Neural cell (in vitro differentiated cells): ENCODE data around the gene KLHDC7B. TPM values are rescaled to one million over a fixed set of nuclear protein-coding genes. Genes with fewer than 3 reads are reported as not detected.

ENCODE experiments used
- H2AFZ ChIP-seq: fragments of 200-600, 300-800 bp; sonication (generic), shearing (Covaris generic); 2 replicates; pipeline ENCODE4 v1.6.0; 2014; ENCODE audit warnings: low read depth, mild to moderate bottlenecking, antibody characterized with exemption, low read length, moderate library complexity
- H3F3A ChIP-seq: fragments of 200-600 bp; shearing (Covaris generic); 2 replicates; pipeline ENCODE4 v1.6.1; 2016; ENCODE audit warnings: mild to moderate bottlenecking, moderate library complexity, mixed read lengths, antibody characterized with exemption, low read length; ENCODE audit not compliant: insufficient read depth, poor library complexity, severe bottlenecking
- H3K27ac ChIP-seq: fragments of 200-600, 300-800 bp; sonication (generic), shearing (Covaris generic); 2 replicates; pipeline ENCODE4 v1.5.1; 2014; ENCODE audit warnings: mild to moderate bottlenecking, low read length, moderate library complexity
- H3K27me3 ChIP-seq: fragments of 300-800, 200-600 bp; sonication (generic), shearing (Covaris generic); 2 replicates; pipeline ENCODE4 v1.6.0; 2014; ENCODE audit warnings: mild to moderate bottlenecking, low read depth, low read length, moderate library complexity; ENCODE audit not compliant: insufficient read depth
- H3K36me3 ChIP-seq: fragments of 300-800, 200-600 bp; sonication (generic), shearing (Covaris generic); 2 replicates; pipeline ENCODE4 v1.5.1; 2014; ENCODE audit warnings: mild to moderate bottlenecking, antibody characterized with exemption, low read length, moderate library complexity; ENCODE audit not compliant: insufficient read depth
- H3K4me2 ChIP-seq: fragments of 300-800, 200-600 bp; sonication (generic), shearing (Covaris generic); 2 replicates; pipeline ENCODE4 v1.6.0; 2014; ENCODE audit warnings: mild to moderate bottlenecking, low read length
- H3K4me3 ChIP-seq: fragments of 300-800, 200-600 bp; sonication (generic), shearing (Covaris generic); 2 replicates; pipeline ENCODE4 v1.5.1; 2014; ENCODE audit warnings: mild to moderate bottlenecking, low read length, moderate library complexity
- H3K79me2 ChIP-seq: fragments of 200-600 bp; shearing (Covaris generic); replicated peaks from 2 replicates; pipeline ENCODE4 v1.6.0; 2014; ENCODE audit warnings: mild to moderate bottlenecking, low read length, moderate library complexity; ENCODE audit not compliant: insufficient read depth
- H3K9ac ChIP-seq: fragments of 300-800, 200-600 bp; sonication (generic), shearing (Covaris generic); 2 replicates; pipeline ENCODE4 v1.6.1; 2016; ENCODE audit warnings: mild to moderate bottlenecking, low read length, mixed read lengths
- H3K9me2 ChIP-seq: fragments of 200-600 bp; shearing (Covaris generic); 2 replicates; pipeline ENCODE4 v1.6.1; 2016; ENCODE audit warnings: mild to moderate bottlenecking, low read length, mixed read lengths; ENCODE audit not compliant: insufficient read depth
- H3K9me3 ChIP-seq: fragments of 200-600, 300-800 bp; sonication (generic), shearing (Covaris generic); 2 replicates; pipeline ENCODE4 v1.6.1; 2016; ENCODE audit warnings: mild to moderate bottlenecking, mixed run types, low read length, moderate library complexity, mixed read lengths
- H4K20me1 ChIP-seq: fragments of 200-600 bp; shearing (Covaris generic); 2 replicates; pipeline ENCODE4 v1.6.1; 2016; ENCODE audit warnings: mild to moderate bottlenecking, mixed run types; ENCODE audit not compliant: insufficient read depth
- EP300 ChIP-seq: fragments of 450-650 bp; conservative IDR thresholded peaks from 2 replicates; pipeline ENCODE4 v1.6.1; 2014; ENCODE audit warnings: antibody characterized with exemption, mild to moderate bottlenecking, moderate library complexity; ENCODE audit not compliant: poor library complexity, severe bottlenecking
- EZH2 ChIP-seq: fragments of 200-600, 300-800 bp; shearing (Covaris generic), sonication (generic); IDR thresholded peaks from 2 replicates; pipeline ENCODE4 v1.6.1; 2014; ENCODE audit warnings: antibody characterized with exemption, low read length, borderline replicate concordance, mild to moderate bottlenecking; ENCODE audit not compliant: insufficient read depth, poor library complexity, severe bottlenecking
- MXI1 ChIP-seq: fragments of 450-650 bp; conservative IDR thresholded peaks from 2 replicates; pipeline ENCODE4 v1.6.1; 2014; ENCODE audit warnings: antibody characterized with exemption, mild to moderate bottlenecking; ENCODE audit not compliant: poor library complexity, severe bottlenecking
- POLR2AphosphoS5 ChIP-seq: IDR thresholded peaks from 2 replicates; pipeline ENCODE4 v1.6.1; 2012
- RAD21 ChIP-seq: fragments of 450-650 bp; conservative IDR thresholded peaks from 2 replicates; pipeline ENCODE4 v1.6.1; 2014; ENCODE audit warnings: antibody characterized with exemption, mild to moderate bottlenecking, moderate library complexity
- SMC3 ChIP-seq: fragments of 450-650 bp; conservative IDR thresholded peaks from 2 replicates; pipeline ENCODE4 v1.6.1; 2014; ENCODE audit warnings: antibody characterized with exemption, mild to moderate bottlenecking, moderate library complexity; ENCODE audit not compliant: poor library complexity
- TAF1 ChIP-seq: IDR thresholded peaks from 2 replicates; pipeline ENCODE4 v1.6.1; 2012; ENCODE audit warnings: low read depth
- polyA minus RNA-seq: library from RNA; depleted of rRNA, polyadenylated mRNA; stranded (reverse); fragments of >200 nt; gene quantifications from 2 replicates; pipeline ENCODE4 v1.2.3, GENCODE V29; 2014
- polyA plus RNA-seq: library from polyadenylated mRNA; depleted of rRNA; stranded (reverse); fragments of >200 nt; gene quantifications from 2 replicates; pipeline ENCODE4 v1.2.3, GENCODE V29; 2014
- TF ChIP-seq, protein P1 (sequence below): IDR thresholded peaks from 2 replicates; pipeline ENCODE4 v1.6.1; 2012; ENCODE audit warnings: borderline replicate concordance
- TF ChIP-seq, protein P2 (sequence below): fragments of 450-650 bp; IDR thresholded peaks from 2 replicates; pipeline ENCODE4 v1.5.1; 2014; ENCODE audit warnings: antibody characterized with exemption, mild to moderate bottlenecking, moderate library complexity; ENCODE audit not compliant: poor library complexity, severe bottlenecking

KLHDC7B gene
- polyA plus RNA-seq (not detected in 2 replicates), polyA minus RNA-seq (not detected in 2 replicates)

DNA sequence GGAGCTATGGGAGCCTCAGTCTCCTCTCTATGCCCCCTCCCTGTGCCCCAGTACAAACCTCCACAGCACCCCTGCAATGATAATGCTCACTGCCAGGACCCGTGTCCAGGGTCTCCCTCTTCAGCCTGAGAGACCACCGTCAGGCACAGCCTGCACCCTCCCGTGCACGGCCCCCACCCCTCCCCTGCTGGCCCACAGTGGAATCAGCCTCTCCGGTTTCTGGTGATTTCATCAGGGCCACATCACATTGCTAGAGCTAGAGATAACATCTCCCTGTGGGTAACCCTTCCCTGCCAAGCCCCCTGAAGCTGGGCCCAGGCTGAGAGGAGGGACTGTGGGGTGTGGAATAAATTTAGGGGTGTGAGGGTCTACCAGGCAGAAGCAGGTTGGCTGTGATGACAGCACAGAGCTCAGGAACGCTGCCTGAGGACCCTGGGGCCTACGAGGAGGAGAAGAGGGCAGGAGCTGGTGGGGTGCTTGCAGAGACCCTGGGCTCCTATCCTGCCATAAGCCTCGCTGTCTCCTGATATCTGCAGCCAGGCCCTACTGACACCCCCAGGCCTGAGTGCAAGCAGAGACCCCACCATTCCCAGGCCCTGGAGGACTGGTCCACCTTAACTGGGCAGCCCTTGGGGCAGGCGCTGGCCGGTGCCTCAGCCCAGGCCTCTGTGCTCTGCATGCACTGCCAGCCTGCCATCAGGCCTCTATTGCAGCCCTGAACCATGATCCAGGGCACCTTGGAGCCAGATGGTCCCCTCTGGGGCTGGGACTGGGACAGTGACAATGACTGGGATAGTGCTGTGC is at the start of gene KLHDC7B:
Gene KLHDC7B (plus strand): TSS at position 378 of the 804 bp plus-strand sequence. CDS start 345 bp downstream, at position 723.
- Histone ChIP-seq H3K27me3 (peaks cover 13% of the 10 kb centered on the region), H3K27ac (no peak within 1 kb of the TSS), H4K20me1 (no peaks in the 10 kb centered on the region), H3K36me3 (no peaks in the 10 kb centered on the region), H3K9ac (no peak within 1 kb of the TSS), H2AFZ (no peak within 1 kb of the TSS), H3F3A (no peaks in the 10 kb centered on the region), H3K9me3 (no peaks in the 10 kb centered on the region), H3K9me2 (no peaks in the 10 kb centered on the region), H3K79me2 (no peaks in the 10 kb centered on the region), H3K4me3 (no peak within 1 kb of the TSS), H3K4me2 (no peak within 1 kb of the TSS)
- no peak for TF ChIP-seq MXI1
- no peak for TF ChIP-seq TAF1
- TF ChIP-seq EZH2: no peak
- no peak for TF ChIP-seq POLR2AphosphoS5
- TF ChIP-seq SMC3: no peak
- TF ChIP-seq, protein P1, sequence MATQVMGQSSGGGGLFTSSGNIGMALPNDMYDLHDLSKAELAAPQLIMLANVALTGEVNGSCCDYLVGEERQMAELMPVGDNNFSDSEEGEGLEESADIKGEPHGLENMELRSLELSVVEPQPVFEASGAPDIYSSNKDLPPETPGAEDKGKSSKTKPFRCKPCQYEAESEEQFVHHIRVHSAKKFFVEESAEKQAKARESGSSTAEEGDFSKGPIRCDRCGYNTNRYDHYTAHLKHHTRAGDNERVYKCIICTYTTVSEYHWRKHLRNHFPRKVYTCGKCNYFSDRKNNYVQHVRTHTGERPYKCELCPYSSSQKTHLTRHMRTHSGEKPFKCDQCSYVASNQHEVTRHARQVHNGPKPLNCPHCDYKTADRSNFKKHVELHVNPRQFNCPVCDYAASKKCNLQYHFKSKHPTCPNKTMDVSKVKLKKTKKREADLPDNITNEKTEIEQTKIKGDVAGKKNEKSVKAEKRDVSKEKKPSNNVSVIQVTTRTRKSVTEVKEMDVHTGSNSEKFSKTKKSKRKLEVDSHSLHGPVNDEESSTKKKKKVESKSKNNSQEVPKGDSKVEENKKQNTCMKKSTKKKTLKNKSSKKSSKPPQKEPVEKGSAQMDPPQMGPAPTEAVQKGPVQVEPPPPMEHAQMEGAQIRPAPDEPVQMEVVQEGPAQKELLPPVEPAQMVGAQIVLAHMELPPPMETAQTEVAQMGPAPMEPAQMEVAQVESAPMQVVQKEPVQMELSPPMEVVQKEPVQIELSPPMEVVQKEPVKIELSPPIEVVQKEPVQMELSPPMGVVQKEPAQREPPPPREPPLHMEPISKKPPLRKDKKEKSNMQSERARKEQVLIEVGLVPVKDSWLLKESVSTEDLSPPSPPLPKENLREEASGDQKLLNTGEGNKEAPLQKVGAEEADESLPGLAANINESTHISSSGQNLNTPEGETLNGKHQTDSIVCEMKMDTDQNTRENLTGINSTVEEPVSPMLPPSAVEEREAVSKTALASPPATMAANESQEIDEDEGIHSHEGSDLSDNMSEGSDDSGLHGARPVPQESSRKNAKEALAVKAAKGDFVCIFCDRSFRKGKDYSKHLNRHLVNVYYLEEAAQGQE: no peak
- TF ChIP-seq, protein P2, sequence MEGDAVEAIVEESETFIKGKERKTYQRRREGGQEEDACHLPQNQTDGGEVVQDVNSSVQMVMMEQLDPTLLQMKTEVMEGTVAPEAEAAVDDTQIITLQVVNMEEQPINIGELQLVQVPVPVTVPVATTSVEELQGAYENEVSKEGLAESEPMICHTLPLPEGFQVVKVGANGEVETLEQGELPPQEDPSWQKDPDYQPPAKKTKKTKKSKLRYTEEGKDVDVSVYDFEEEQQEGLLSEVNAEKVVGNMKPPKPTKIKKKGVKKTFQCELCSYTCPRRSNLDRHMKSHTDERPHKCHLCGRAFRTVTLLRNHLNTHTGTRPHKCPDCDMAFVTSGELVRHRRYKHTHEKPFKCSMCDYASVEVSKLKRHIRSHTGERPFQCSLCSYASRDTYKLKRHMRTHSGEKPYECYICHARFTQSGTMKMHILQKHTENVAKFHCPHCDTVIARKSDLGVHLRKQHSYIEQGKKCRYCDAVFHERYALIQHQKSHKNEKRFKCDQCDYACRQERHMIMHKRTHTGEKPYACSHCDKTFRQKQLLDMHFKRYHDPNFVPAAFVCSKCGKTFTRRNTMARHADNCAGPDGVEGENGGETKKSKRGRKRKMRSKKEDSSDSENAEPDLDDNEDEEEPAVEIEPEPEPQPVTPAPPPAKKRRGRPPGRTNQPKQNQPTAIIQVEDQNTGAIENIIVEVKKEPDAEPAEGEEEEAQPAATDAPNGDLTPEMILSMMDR: no peak

DNA sequence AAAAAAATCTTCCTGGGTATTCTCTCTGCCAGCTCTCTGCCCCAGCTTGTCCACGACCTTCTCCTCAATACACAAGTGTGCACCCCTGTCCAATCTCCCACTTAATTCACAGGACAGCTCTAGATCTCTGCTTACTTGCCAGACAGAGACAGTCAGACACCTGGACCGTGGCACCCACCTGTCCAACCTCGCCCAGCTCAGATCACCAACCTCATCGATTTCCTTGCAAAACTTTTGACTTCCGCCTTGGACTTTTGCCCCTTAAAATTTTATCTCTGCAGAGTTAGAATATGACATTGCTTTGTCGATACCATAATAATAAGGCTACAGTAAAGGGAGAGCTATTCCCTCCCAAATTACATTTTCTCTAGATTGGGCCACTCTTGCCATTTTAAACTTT is 48.6 kb upstream of the KLHDC7B start:
- no peaks in the 10 kb centered on the region for H3K9me3 ChIP-seq
- no peak overlapping the region for H3K4me3 ChIP-seq
- no peaks in the 10 kb centered on the region for H3K9me2 ChIP-seq
- H3K27ac ChIP-seq: no peak overlapping the region
- H4K20me1 ChIP-seq: no peaks in the 10 kb centered on the region
- no peaks in the 10 kb centered on the region for H3K79me2 ChIP-seq
- TF ChIP-seq RAD21 (no peak), EP300 (no peak), SMC3 (no peak), POLR2AphosphoS5 (no peak), EZH2 (no peak), TAF1 (no peak), MXI1 (no peak)
- TF ChIP-seq, protein P1: no peak
- TF ChIP-seq, protein P2: no peak
- H3K27me3 ChIP-seq: no peaks in the 10 kb centered on the region
- no peak overlapping the region for H2AFZ ChIP-seq
- no peak overlapping the region for H3K9ac ChIP-seq
- no peaks in the 10 kb centered on the region for H3K36me3 ChIP-seq
- H3K4me2 ChIP-seq: no peak overlapping the region
- no peaks in the 10 kb centered on the region for H3F3A ChIP-seq
